Natural killer cell (primary cell): Measurements from ENCODE around the gene OSBPL10. TPM values are rescaled to one million over a fixed set of nuclear protein-coding genes. Genes with fewer than 3 reads are reported as not detected.

Experiments used
- ATAC-seq, 3 donors: fragments of 150-1000 bp in 2 of 3; fragments of 200-7000 bp in 1 of 3; cut with Tn5 transposase; 1 replicate in 1 of 3; 2 replicates in 2 of 3; pipeline ENCODE4 v1.10.0; 2021; ENCODE audit warnings: mild to moderate bottlenecking in 2 of 3, moderate library complexity in 2 of 3
- DNase-seq, 2 donors: peaks; one replicate each; pipeline versions ENCODE4 v3.0.0 to v3.0.0-alpha.2; 2013 to 2021; ENCODE audit warnings: mixed read lengths in 1 of 2
- H3K27ac ChIP-seq: one replicate; pipeline ENCODE4 v1.5.1; 2013; ENCODE audit warnings: mild to moderate bottlenecking, low read length
- H3K27me3 ChIP-seq: one replicate; pipeline ENCODE4 v1.6.1; 2013; ENCODE audit warnings: low read length; ENCODE audit not compliant: control insufficient read depth, insufficient read depth
- H3K36me3 ChIP-seq: one replicate; pipeline ENCODE4 v1.6.1; 2013; ENCODE audit warnings: low read length; ENCODE audit not compliant: control insufficient read depth, insufficient read depth
- H3K4me1 ChIP-seq: one replicate; pipeline ENCODE4 v1.6.1; 2013; ENCODE audit warnings: low read length; ENCODE audit not compliant: control insufficient read depth, insufficient read depth
- H3K4me3 ChIP-seq: one replicate; pipeline ENCODE4 v1.5.1; 2013; ENCODE audit warnings: low read length
- H3K9me3 ChIP-seq: one replicate; pipeline ENCODE4 v1.6.1; 2013; ENCODE audit warnings: low read length; ENCODE audit not compliant: control insufficient read depth, insufficient read depth
- H3K27ac Mint-ChIP-seq, 2 donors: one replicate each; pipeline ENCODE4 v1.8.0; 2022; ENCODE audit warnings: mild to moderate bottlenecking in 2 of 2, mixed read lengths in 2 of 2, moderate library complexity in 1 of 2
- H3K27me3 Mint-ChIP-seq, 2 donors: one replicate each; pipeline ENCODE4 v1.8.0; 2022; ENCODE audit warnings: low read depth in 2 of 2, mixed read lengths in 2 of 2
- H3K36me3 Mint-ChIP-seq: one replicate; pipeline ENCODE4 v1.8.0; 2022; ENCODE audit warnings: mixed read lengths
- H3K4me1 Mint-ChIP-seq, 2 donors: one replicate each; pipeline ENCODE4 v1.8.0; 2022; ENCODE audit warnings: mixed read lengths in 2 of 2
- H3K4me3 Mint-ChIP-seq: one replicate; pipeline ENCODE4 v1.8.0; 2022; ENCODE audit warnings: mild to moderate bottlenecking, moderate library complexity, mixed read lengths
- H3K9me3 Mint-ChIP-seq, 2 donors: one replicate each; pipeline ENCODE4 v1.8.0; 2022; ENCODE audit warnings: mixed read lengths in 2 of 2
- WGBS: methylation state at CpG from one replicate; pipeline ENCODE4 v1.1.7; 2013; ENCODE audit warnings: missing lambda C conversion rate; ENCODE audit not compliant: insufficient coverage; 5-methylcytosine and 5-hydroxymethylcytosine counted together
- intact Hi-C: fragments of 100-400 bp; cut with micrococcal nuclease; formaldehyde crosslinking; loops from one replicate; pipeline ENCODE4 v1.14.2; 2022
- total RNA-seq, 4 donors: library from RNA; stranded (reverse); fragments of 120-200 nt in 1 of 4; gene quantifications; one replicate each; pipeline versions ENCODE4 v1.2.3 to v1.2.4, GENCODE V29; 2013 to 2022
- TF ChIP-seq, protein P1 (sequence below): fragments of 200-600 bp; IDR thresholded peaks from one replicate; pipeline ENCODE4 v1.8.0; 2022; ENCODE audit warnings: antibody characterized with exemption

The OSBPL10 gene
- total RNA-seq, 3 donors from 2014 or later (not counting 1 experiment from before 2014, with no cell fraction given): 1.00 to 3.6 (median 1.6) TPM

DNA sequence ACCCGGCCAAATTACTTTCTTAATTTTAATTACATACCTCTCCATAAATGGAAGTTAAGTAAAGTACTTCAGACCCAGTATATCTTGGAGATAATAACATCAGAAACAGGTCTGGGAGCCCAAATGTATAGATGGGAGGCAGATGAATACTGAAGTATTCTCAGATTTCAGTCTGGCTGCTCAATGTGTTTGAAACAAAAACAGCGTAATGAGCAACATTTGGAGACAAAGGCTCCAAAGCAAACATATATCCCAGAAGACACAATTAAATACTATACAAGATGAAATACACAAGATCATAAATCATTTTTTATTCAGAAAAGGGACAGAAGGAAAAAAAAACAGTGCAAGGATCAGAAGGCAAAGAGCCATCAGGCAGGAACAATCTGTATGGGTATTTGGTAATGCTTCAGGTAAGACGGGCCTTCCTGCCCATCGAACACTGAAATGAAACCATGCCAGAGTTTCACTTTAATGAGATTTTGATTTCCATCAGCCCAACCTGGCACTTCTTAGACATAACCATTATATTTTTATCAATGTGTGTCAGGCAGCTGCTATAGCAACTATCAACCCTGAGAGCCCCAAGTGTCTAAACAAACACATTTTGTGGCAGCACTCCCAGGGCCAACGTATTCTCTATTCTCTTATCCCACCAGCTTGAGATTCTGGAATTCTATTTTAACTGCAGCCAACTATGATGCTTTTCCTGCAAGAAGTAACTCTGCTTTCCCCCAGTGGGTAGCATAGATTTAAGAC, 237.6 kb downstream of the OSBPL10 start:
- Mint-ChIP-seq H3K27me3 (peaks cover 0 to 4% of the 10 kb centered on the region in 2 donors), H3K36me3 (no peaks in the 10 kb centered on the region), H3K4me1 (no peaks in the 10 kb centered on the region), H3K27ac (no peak overlapping the region), H3K9me3 (no peaks in the 10 kb centered on the region), H3K4me3 (no peak overlapping the region)
- ATAC-seq (no peak), DNase-seq (no peak)
- Histone ChIP-seq H3K36me3 (no peaks in the 10 kb centered on the region), H3K27me3 (no peaks in the 10 kb centered on the region), H3K4me3 (no peak overlapping the region), H3K9me3 (no peaks in the 10 kb centered on the region), H3K27ac (no peak overlapping the region), H3K4me1 (no peaks in the 10 kb centered on the region)
- intact Hi-C loops: no loop called here
- TF ChIP-seq, protein P1, sequence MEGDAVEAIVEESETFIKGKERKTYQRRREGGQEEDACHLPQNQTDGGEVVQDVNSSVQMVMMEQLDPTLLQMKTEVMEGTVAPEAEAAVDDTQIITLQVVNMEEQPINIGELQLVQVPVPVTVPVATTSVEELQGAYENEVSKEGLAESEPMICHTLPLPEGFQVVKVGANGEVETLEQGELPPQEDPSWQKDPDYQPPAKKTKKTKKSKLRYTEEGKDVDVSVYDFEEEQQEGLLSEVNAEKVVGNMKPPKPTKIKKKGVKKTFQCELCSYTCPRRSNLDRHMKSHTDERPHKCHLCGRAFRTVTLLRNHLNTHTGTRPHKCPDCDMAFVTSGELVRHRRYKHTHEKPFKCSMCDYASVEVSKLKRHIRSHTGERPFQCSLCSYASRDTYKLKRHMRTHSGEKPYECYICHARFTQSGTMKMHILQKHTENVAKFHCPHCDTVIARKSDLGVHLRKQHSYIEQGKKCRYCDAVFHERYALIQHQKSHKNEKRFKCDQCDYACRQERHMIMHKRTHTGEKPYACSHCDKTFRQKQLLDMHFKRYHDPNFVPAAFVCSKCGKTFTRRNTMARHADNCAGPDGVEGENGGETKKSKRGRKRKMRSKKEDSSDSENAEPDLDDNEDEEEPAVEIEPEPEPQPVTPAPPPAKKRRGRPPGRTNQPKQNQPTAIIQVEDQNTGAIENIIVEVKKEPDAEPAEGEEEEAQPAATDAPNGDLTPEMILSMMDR: no peak
- 92% methylated on average over 4 of the region's 5 CpGs for WGBS

DNA sequence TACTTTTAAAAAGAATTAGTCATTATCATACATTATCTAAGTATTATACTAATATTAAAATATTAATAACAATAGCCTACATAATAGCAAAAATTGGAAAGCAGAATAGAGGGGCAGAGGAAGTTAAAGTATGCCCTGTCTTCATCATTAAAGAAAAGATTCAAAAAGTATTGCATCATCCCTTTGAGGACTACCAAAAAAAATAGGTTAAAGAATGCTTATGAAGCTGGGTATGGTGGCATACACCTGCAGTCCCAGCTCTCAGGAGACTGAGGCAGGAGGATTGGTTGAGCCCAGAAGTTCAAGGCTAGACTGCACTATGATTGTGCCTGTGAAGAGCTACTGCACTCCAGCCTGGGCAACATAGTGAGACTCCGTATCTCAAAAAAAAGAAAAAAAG, 240.7 kb downstream of the OSBPL10 start:
- peaks cover 9 to 16% of the 10 kb centered on the region in 2 donors for H3K27me3 Mint-ChIP-seq
- ATAC-seq: no peak
- no peaks in the 10 kb centered on the region for H3K4me1 Mint-ChIP-seq

DNA sequence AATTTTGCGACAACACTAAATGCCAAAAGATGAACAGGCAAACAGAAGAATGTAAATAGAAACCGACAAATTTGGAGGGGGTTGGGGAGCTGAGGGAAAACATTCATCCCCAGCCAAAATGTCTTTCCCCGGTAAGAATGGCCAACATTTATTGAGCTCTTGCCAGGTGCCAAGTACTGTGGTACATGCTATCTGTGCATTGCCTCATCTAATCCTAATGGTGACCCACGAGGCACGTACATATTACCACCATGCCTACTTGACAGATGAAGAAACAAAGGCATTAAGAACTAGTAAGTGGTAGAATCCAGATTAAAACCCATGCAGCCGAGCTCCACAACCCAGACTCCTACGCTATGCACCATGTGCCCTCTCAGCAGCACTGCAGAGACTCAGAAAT, 242.7 kb downstream of the OSBPL10 start:
- Histone ChIP-seq H3K4me3 (no peak overlapping the region), H3K9me3 (no peaks in the 10 kb centered on the region), H3K36me3 (no peaks in the 10 kb centered on the region), H3K27me3 (no peaks in the 10 kb centered on the region), H3K27ac (no peak overlapping the region), H3K4me1 (no peaks in the 10 kb centered on the region)
- Mint-ChIP-seq H3K4me1 (no peaks in the 10 kb centered on the region), H3K36me3 (no peaks in the 10 kb centered on the region), H3K27me3 (peaks cover 9 to 16% of the 10 kb centered on the region in 2 donors), H3K4me3 (no peak overlapping the region), H3K27ac (no peak overlapping the region), H3K9me3 (no peaks in the 10 kb centered on the region)
- TF ChIP-seq, protein P1: no peak
- WGBS: 94% methylated on average over 7 of the region's 7 CpGs
- intact Hi-C loops: no loop called here
- ATAC-seq: no peak
- no peak for DNase-seq

More for the DNA sequence above, 240.7 kb downstream of the OSBPL10 start:
- H3K9me3 ChIP-seq: no peaks in the 10 kb centered on the region
- H3K4me3 ChIP-seq: no peak overlapping the region
- intact Hi-C loops: no loop called here
- H3K36me3 Mint-ChIP-seq: no peaks in the 10 kb centered on the region
- H3K27ac Mint-ChIP-seq: no peak overlapping the region
- H3K36me3 ChIP-seq: no peaks in the 10 kb centered on the region
- no peaks in the 10 kb centered on the region for H3K9me3 Mint-ChIP-seq
- H3K4me1 ChIP-seq: no peaks in the 10 kb centered on the region
- H3K4me3 Mint-ChIP-seq: no peak overlapping the region
- TF ChIP-seq, protein P1: no peak
- no peak for DNase-seq
- no peak overlapping the region for H3K27ac ChIP-seq
- no peaks in the 10 kb centered on the region for H3K27me3 ChIP-seq
- no CpG with 5 or more reads among the region's 1 CpG for WGBS

DNA sequence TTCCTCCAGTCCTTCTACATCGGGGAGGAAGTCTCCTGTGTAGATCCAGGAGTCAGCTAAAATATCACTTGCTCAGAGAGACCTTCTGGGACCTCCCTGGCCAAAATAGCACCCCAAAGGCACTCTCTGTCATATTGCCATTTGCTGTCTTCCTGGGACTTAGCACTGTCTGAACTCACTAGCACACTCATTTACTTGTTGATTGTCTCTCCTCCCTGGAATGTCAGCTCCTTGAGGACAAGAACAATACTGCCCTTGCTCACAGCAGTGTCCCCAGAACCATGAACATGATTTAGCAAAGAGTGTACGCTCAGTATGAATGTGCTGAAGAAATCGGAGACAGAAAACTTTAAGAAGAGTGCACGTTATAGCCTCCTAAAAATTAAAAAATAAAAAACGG, 245.4 kb downstream of the OSBPL10 start:
- Histone ChIP-seq H3K9me3 (no peaks in the 10 kb centered on the region), H3K4me1 (no peaks in the 10 kb centered on the region), H3K27ac (no peak overlapping the region), H3K27me3 (no peaks in the 10 kb centered on the region), H3K36me3 (no peaks in the 10 kb centered on the region), H3K4me3 (no peak overlapping the region)
- Mint-ChIP-seq H3K4me3 (no peak overlapping the region), H3K9me3 (no peaks in the 10 kb centered on the region), H3K27me3 (peaks cover 9 to 16% of the 10 kb centered on the region in 2 donors), H3K36me3 (no peaks in the 10 kb centered on the region), H3K27ac (no peak overlapping the region), H3K4me1 (no peaks in the 10 kb centered on the region)
- WGBS: 91% methylated on average over 5 of the region's 5 CpGs
- DNase-seq: no peak
- ATAC-seq: no peak
- TF ChIP-seq, protein P1: no peak
- intact Hi-C loops: no loop called here
